Ovary (tissue), 3 donors: ENCODE measurements around the gene CLDN18.

Experiments
- CTCF ChIP-seq, 3 donors: fragments of 450-650 bp in 2 of 3; fragments of 200-600 bp in 1 of 3; IDR thresholded peaks; one replicate each; pipeline versions ENCODE4 v1.5.1 to v1.8.0; 2016 to 2022; ENCODE audit warnings: antibody characterized with exemption in 3 of 3, mild to moderate bottlenecking in 1 of 3
- EP300 ChIP-seq: sonication (generic); formaldehyde crosslinking; IDR thresholded peaks from one replicate; pipeline ENCODE4 v1.6.1; 2017; ENCODE audit warnings: antibody characterized with exemption
- POLR2A ChIP-seq: fragments of 450-650 bp; IDR thresholded peaks from one replicate; pipeline ENCODE4 v1.6.1; 2017; ENCODE audit warnings: antibody characterized with exemption, mild to moderate bottlenecking, moderate library complexity
- donor health status: DM: no; HTN: no; CAD: no.

GRCh38 chr3:138005627-138006026 is 4.3 kb upstream of the CLDN18 start:
- TF ChIP-seq CTCF (IDR thresholded peaks at IDR 0.05) (no peak), POLR2A (no peak), EP300 (no peak)
